GM11168 (cell line): ENCODE measurements around the gene JCAD.

Source experiments
- in situ Hi-C: fragments of 300-500 bp; cut with MboI; formaldehyde crosslinking; loops from one replicate; pipeline ENCODE4 v1.12.0; 2022; ENCODE audit warnings: low sequenced_read_pairs; ENCODE audit not compliant: unreplicated experiment

Gene JCAD

DNA sequence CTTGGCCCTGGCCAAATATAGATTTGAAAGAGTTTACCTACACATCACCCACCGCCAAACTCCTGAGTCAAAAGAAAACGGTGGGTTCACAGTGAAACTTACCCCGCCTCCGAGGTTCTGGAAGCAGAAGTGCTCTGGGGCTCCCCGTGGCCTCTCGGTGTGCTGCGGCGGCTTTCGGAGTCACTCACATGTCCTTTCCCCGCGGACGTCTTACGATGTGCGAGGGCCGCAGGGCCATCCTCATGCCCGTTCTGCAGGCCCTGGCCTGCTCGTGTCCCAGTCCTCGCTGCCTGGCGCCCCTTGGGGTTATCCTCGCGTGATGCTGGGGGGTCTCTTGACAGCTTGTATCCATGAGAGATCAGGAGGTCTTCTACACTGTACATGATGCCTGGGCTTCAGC is 12.0 kb downstream of the JCAD start:
- in situ Hi-C loops = no loop called here

DNA sequence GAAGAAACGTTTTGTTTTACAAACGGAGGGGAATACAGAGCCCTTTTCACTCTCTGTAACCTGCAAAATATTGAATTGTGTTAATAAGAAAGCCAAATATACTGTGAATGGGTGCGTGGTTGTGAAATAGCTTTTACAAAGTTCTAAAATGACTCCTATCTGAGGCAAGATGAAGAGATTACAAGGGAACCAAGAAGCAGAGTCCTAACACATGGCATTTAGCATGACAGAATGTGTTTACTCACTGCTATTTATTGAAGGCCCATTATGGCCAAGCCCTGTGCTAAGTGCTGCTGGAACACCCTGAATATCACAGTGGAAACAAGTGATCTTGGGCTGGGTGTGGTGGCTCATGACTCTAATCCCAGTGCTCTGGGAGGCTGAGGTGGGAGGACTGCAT is 12.9 kb downstream of the JCAD start:
- in situ Hi-C loops = no loop called here

DNA sequence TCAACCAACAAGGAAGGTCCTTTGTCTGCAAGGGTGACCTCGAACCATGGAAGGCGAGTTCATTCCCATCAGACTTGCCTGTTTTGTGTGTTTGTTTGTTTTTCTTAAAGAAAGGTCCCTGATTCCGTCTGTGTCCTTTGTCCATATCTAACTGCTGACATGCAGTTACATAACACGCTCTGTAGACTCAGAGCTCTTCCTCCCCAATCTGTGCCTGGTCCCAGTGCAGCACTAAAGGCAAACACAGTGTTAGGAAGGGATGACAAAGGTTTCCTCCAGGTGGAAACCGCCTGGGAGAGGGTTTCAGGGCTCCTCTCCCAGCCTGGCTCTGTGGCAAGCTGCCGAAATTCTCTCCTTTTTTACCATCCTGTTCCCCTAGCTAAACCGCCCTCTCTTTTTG is 13.4 kb downstream of the JCAD start:
- in situ Hi-C loops = no loop called here

- in situ Hi-C loops = no loop called here
Observed at GRCh38 chr10:30043476-30044270, 15.7 kb downstream of the JCAD start.

- in situ Hi-C loops = no loop called here
Observed at GRCh38 chr10:30042820-30043219, 16.6 kb downstream of the JCAD start.

DNA sequence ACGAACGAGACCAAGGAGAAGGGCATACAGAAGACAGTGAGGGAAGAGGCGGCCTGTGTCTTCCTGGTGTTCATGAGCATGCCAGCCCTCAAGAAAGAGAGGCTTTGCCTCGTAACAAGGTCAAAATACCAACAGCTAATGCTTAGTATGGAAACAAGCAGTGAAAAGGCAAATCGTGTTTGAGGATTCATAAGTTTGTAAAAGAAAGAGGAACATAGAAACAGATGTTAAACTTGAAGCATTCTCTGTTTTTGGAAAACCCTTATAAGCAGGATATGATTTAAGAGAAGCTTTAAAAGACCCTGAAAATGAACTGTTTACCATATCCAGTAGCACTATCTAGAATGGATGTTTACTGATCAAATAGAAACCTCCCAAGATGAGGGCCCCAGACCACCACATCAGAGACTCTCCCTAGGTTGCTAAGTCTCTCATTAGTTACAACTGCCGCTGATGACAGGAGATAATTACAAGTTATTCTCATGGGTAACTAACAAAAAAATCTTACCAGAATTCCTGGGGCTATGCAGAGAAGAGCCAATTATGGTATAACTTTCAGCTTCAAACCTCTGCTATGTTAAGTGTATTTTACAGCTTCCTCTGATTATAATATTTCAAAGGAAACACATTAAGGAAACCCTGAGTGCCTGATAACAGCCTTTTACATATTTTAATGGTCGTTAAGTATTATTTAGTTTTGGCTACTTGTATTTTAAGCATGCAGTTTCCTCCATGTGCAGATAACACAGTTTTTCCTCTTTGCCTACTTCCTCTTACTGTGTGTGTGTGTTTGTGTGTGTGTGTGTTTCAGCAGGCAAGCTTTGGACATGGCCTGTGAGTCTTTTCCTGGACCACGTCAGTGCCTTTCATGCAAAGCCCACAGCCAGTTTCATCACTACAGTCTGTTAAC is 17.9 kb downstream of the JCAD start:
- in situ Hi-C loops = no loop called here

- in situ Hi-C loops = no loop called here
Observed at GRCh38 chr10:30040597-30040996, 18.8 kb downstream of the JCAD start.

DNA sequence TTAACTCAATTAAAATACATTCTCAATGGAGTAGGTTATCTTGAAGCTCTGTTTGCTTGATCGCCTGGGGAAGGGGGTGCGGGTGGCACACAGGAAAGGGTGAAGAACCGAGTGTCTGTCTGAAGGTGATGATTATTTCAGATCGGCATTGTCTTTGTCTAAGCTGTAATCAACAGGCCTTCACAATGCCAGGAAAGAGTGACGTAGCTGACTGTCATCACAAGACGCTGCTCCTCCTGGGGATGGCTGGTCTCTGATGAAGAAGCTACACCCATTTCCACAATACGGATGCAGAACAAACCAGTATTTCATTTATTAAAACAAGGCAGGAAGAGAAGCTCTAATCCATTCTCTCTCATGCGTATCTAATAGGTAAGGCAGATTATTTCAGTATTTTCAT is 19.4 kb downstream of the JCAD start:
- in situ Hi-C loops = no loop called here

DNA sequence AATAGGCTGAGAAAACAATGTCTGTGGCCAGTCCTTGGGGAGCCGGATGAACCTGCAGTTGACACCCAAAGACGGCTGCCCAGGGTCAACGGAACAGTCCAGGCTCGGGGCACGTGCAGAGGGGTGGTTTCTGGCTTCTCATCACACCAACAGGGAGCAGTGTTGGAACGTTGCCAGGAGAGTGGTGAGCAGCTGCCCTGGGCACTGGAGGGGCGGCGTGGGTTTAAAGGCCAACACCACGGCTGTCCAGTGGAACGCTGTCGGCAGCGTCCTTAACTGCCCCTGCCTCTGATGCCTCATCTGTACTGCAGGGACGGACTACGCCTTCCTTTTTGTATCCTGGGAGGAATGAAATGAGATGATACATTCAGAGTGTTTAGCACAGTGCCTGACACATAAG is 19.8 kb downstream of the JCAD start:
- in situ Hi-C loops = no loop called here

DNA sequence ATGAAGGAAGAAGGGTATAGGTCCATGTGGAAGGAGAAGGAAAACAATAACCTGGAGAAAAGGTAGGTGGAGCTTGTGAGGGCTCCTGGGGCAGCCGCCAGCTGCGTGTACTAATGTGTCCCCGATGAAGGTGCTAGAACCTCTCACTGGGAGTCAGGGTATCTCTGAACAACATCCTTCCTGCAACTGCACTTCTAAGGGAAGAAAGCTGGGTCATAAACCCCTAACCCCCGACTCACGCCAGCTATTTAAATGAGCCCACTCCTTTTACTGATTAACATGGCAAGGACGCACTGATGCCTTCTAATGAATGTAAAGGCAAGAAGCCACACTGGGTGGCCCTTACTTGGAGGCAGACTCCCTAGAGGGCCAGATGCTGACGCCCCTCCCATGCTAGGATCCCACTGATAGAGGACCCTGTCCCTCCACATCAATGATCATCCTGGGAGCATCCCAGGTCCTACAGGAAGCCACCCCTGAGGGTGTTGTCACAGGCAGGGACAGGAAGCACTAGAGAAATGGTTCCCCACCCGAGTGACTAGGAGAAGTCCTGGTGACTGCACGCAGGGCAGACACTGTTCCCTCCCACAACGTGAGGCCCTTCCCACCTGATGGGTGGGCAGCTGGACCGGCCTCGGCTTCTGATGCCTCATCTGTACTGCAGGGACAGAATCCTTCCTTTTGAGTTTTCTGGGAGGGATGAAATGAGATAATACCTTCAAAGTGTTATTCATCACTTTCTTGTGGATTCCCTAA is 20.4 kb downstream of the JCAD start:
- in situ Hi-C loops = no loop called here

GRCh38 chr10:30037620-30038336 is 21.6 kb downstream of the JCAD start:
- in situ Hi-C loops = no loop called here

- in situ Hi-C loops = no loop called here
Observed at GRCh38 chr10:30036811-30037210, 22.6 kb downstream of the JCAD start.

- in situ Hi-C loops = no loop called here
Observed at GRCh38 chr10:30036341-30036740, 23.0 kb downstream of the JCAD start.

- in situ Hi-C loops = no loop called here
Observed at GRCh38 chr10:30034433-30035137, 24.8 kb downstream of the JCAD start.

DNA sequence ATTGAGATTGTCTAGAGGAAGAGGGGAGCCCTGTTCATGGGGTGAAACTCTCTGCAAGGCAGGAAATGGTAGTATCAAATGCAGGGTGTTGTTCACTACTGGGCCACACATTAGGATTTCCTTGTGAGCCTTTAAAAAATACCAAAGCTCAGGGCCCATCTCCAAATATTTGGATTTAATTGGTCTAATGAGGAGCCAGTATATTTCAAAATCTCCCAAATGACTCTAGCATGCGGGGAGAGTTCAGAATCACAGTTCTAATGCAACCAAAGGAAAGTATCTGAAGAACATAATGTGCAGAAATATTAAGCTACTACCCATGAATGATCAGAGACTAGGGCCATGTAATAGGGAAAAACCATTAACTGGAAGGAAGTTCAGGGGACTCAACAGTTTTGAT is 27.3 kb downstream of the JCAD start:
- in situ Hi-C loops = no loop called here

GRCh38 chr10:30029872-30030256 is 29.5 kb downstream of the JCAD start:
- in situ Hi-C loops = no loop called here

DNA sequence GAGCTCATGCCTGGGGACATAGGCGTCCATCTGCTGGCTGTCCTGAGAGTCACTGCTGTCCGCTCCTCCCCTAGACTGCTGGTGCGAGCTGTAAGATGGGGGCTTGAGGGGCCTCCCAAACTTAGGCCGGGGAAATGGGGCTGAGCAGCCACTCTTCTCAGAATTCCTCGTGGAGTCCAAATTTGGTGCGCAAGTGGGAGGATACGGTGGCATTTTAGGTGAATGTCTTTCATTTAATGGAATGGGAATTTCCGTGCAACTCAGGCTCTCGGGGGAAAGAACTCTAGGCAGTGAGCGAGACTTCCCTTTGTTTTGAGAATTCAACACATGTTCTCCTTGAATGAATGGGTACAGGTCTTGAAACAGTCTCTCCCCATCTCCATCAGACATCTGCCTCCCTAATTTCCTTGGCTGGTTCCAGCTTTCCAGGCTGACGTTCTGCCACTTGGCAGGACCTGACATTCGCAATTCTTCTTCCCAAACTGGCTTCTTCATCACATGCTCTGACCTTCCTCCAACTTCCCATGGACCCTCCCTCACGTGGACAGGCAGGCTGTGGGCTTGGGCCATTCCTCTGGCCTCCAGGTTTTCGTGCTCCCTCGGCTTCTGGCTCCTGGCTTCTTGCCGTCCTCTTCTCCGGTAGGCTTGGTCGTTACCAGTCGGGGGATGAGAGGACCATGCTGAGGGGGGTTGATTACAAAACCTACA is 30.1 kb downstream of the JCAD start:
- in situ Hi-C loops = no loop called here

DNA sequence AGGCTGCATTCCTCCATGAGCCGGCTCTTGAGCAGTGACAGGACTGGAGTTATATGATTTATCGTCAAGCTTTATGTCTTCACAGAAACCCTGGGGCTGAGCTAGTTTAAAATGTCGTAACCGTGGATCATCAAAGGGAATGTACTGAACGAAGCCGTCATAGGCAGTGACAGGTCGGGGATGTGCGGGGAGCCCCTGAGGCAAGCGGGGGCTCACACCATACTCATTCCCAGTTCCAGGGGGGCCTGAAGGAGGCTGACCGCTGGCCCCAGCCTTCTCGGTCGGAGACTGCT is 30.7 kb downstream of the JCAD start:
- in situ Hi-C loops = no loop called here
